HEK293 (cell line): ENCODE data around the gene OVOL3.

Source experiments
- BCL11A ChIP-seq: fragments of 450-650 bp; formaldehyde crosslinking; IDR thresholded peaks from 2 replicates; pipeline ENCODE4 v1.5.1; 2016; ENCODE audit warnings: low read depth, missing biosample characterization, missing genetic modification characterization
- CTCF ChIP-seq: fragments of 450-650 bp; formaldehyde crosslinking; IDR thresholded peaks from 2 replicates; pipeline ENCODE4 v1.5.1; 2016; ENCODE audit warnings: missing biosample characterization, missing genetic modification characterization
- REST ChIP-seq: fragments of 450-650 bp; formaldehyde crosslinking; IDR thresholded peaks from 2 replicates; pipeline ENCODE4 v1.5.1; 2016; ENCODE audit warnings: missing biosample characterization, missing genetic modification characterization
- ZBTB26 ChIP-seq: fragments of 450-650 bp; formaldehyde crosslinking; optimal IDR thresholded peaks from 2 replicates; pipeline ENCODE3; 2016; ENCODE audit warnings: missing biosample characterization, mild to moderate bottlenecking, missing genetic modification characterization
- ZNF776 ChIP-seq: fragments of 450-650 bp; formaldehyde crosslinking; IDR thresholded peaks from 2 replicates; pipeline ENCODE4 v1.5.0; 2017; ENCODE audit warnings: missing biosample characterization, missing genetic modification characterization, borderline replicate concordance

GRCh38 chr19:36115453-36116343 is 4.8 kb downstream of the OVOL3 start, which contains the start of gene TBCB:
- TF ChIP-seq ZBTB26 (tag by site-specific recombination) (peak; percentile 81), BCL11A (tag by site-specific recombination) (no peak), CTCF (tag by site-specific recombination) (no peak), ZNF776 (no peak), REST (tag by site-specific recombination) (peak; percentile 33)
